MM.1S (cell line): ENCODE measurements around the gene GPR153.

Experiments used
- DNase-seq: peaks from one replicate; pipeline ENCODE4 v3.0.0-alpha.2; 2015
- H2AFZ ChIP-seq: fragments of 300-600 bp; sonication (generic); 2 replicates; pipeline ENCODE4 v1.6.0; 2016; ENCODE audit warnings: antibody characterized with exemption, low read length
- H3F3A ChIP-seq: fragments of 300-600 bp; sonication (generic); 2 replicates; pipeline ENCODE4 v1.6.1; 2016; ENCODE audit warnings: mild to moderate bottlenecking, antibody characterized with exemption, low read length, moderate library complexity, mixed read lengths; ENCODE audit not compliant: insufficient read depth
- H3K27ac ChIP-seq: fragments of 300-600 bp; sonication (generic); 2 replicates; pipeline ENCODE4 v1.5.1; 2016; ENCODE audit warnings: mild to moderate bottlenecking, low read length
- H3K27me3 ChIP-seq: fragments of 300-600 bp; sonication (generic); replicated peaks from 2 replicates; pipeline ENCODE4 v1.6.0; 2016; ENCODE audit warnings: low read length; ENCODE audit not compliant: insufficient read depth
- H3K36me3 ChIP-seq: fragments of 300-600 bp; sonication (generic); replicated peaks from 2 replicates; pipeline ENCODE4 v1.6.1; 2016; ENCODE audit warnings: mild to moderate bottlenecking, low read length, mixed read lengths; ENCODE audit not compliant: insufficient read depth
- H3K4me1 ChIP-seq: fragments of 300-600 bp; sonication (generic); 2 replicates; pipeline ENCODE4 v1.6.1; 2016; ENCODE audit warnings: low read length, mixed read lengths
- H3K4me2 ChIP-seq: fragments of 300-600 bp; sonication (generic); 2 replicates; pipeline ENCODE4 v1.6.0; 2016; ENCODE audit warnings: low read depth, low read length
- H3K4me3 ChIP-seq: fragments of 300-600 bp; sonication (generic); 2 replicates; pipeline ENCODE4 v1.5.1; 2016; ENCODE audit warnings: low read length, mixed read lengths
- H3K79me2 ChIP-seq: fragments of 300-600 bp; sonication (generic); 2 replicates; pipeline ENCODE4 v1.6.1; 2016; ENCODE audit warnings: mixed run types, low read length, mixed read lengths
- H3K9ac ChIP-seq: fragments of 300-600 bp; sonication (generic); 2 replicates; pipeline ENCODE4 v1.6.1; 2016; ENCODE audit warnings: low read length, mixed read lengths
- H3K9me2 ChIP-seq: fragments of 300-600 bp; sonication (generic); replicated peaks from 2 replicates; pipeline ENCODE4 v1.6.1; 2016; ENCODE audit warnings: mild to moderate bottlenecking, low read length, mixed read lengths; ENCODE audit not compliant: insufficient read depth
- H3K9me3 ChIP-seq: fragments of 300-600 bp; sonication (generic); replicated peaks from 2 replicates; pipeline ENCODE4 v1.6.1; 2016; ENCODE audit warnings: mild to moderate bottlenecking, low read length, mixed read lengths; ENCODE audit not compliant: insufficient read depth
- H4K20me1 ChIP-seq: fragments of 300-600 bp; sonication (generic); 2 replicates; pipeline ENCODE4 v1.6.1; 2016; ENCODE audit warnings: mild to moderate bottlenecking, low read length, moderate library complexity, mixed read lengths; ENCODE audit not compliant: insufficient read depth
- EZH2 ChIP-seq: fragments of 300-600 bp; sonication (generic); optimal IDR thresholded peaks from 2 replicates; pipeline ENCODE3; 2017; ENCODE audit warnings: low read depth, mild to moderate bottlenecking, antibody characterized with exemption, low read length, mixed read lengths
- EZH2phosphoT487 ChIP-seq: fragments of 300-600 bp; sonication (generic); IDR thresholded peaks from 2 replicates; pipeline ENCODE4 v1.6.1; 2018; ENCODE audit warnings: antibody characterized with exemption, low read length
- TF ChIP-seq, protein P1 (sequence below): fragments of 300-600 bp; sonication (generic); IDR thresholded peaks from 2 replicates; pipeline ENCODE4 v1.5.1; 2016; ENCODE audit warnings: antibody characterized with exemption, low read length, mixed read lengths

Gene GPR153

DNA sequence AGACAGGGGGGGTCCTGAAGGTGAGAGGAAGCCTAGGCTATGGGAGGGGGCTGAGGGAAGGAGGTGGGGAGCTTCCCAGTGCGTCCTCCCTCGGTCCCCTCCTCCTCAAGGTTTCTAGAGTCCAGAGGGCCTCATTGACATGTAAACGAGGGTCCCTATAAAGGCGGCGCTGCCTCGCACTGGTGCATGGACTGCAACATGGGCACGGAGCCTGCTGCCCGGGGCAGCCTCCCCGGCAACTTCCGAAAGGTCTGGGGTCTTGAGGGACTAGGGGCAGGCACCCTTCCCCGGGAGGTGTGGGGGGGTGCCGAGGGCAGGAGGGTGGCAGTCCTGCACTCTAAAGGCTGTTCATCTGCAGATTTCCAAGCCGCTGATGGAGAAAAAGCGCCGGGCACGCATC is 16.9 kb downstream of the GPR153 start, which contains the start of gene HES3:
TSS of gene HES3 (plus strand) at position 187 of the 400 bp plus-strand sequence. CDS start at position 374, 187 bp downstream.
- Histone ChIP-seq H3K9ac (no peak within 1 kb of the TSS), H3K4me3 (no peak within 1 kb of the TSS), H3K9me3 (no peaks in the 10 kb centered on the region), H4K20me1 (no peaks in the 10 kb centered on the region), H3K27ac (no peak within 1 kb of the TSS), H3K9me2 (no peaks in the 10 kb centered on the region), H2AFZ (no peak within 1 kb of the TSS), H3F3A (no peaks in the 10 kb centered on the region), H3K4me1 (no peaks in the 10 kb centered on the region; the same call in 1 of the 2 replicates), H3K79me2 (no peaks in the 10 kb centered on the region), H3K27me3 (peaks cover 89% of the 10 kb centered on the region), H3K36me3 (no peaks in the 10 kb centered on the region), H3K4me2 (no peak within 1 kb of the TSS)
- DNase-seq: no peak
- TF ChIP-seq EZH2 (no peak), EZH2phosphoT487 (no peak)
- TF ChIP-seq, protein P1, sequence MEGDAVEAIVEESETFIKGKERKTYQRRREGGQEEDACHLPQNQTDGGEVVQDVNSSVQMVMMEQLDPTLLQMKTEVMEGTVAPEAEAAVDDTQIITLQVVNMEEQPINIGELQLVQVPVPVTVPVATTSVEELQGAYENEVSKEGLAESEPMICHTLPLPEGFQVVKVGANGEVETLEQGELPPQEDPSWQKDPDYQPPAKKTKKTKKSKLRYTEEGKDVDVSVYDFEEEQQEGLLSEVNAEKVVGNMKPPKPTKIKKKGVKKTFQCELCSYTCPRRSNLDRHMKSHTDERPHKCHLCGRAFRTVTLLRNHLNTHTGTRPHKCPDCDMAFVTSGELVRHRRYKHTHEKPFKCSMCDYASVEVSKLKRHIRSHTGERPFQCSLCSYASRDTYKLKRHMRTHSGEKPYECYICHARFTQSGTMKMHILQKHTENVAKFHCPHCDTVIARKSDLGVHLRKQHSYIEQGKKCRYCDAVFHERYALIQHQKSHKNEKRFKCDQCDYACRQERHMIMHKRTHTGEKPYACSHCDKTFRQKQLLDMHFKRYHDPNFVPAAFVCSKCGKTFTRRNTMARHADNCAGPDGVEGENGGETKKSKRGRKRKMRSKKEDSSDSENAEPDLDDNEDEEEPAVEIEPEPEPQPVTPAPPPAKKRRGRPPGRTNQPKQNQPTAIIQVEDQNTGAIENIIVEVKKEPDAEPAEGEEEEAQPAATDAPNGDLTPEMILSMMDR: no peak

DNA sequence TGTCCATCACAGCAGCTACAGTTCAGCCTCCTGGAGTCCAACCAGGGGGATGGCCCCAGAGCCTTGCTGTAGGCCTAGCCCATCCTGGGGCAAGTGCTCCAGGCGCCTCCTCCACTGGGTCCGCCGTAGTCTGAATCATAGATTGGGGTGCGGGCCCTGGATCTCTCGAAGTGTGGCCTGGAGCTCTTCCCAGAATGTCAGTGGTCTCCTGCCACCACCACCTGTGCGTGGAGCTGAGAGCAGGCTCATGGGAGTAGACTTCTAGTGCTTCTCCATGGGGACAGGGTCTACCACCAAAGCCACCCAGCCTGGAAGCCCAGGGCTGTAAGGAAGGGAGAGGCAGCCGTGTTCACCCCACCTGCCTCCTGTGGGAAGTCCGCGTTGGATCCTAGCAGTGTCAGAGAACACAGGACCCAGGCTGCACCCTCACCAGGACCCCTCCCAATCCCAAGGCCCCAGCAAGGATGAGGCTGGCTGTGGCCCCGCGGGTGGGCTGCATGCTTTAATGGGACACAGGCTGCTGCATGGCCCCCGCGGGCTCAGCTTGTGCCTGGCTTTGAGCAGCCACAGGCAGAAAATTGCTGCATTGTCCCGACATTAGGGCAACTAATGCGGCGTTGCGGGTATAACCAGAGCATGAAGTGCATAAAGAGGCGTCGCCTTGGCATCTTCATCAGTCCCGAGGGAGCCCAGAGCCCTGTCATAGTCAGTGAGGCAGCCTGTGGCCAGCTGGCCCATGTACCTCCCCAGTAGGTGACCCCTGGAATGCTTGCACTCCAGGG is 17.7 kb downstream of the GPR153 start:
- no peaks in the 10 kb centered on the region for H3K79me2 ChIP-seq
- H4K20me1 ChIP-seq: no peaks in the 10 kb centered on the region
- TF ChIP-seq EZH2 (no peak), EZH2phosphoT487 (no peak; the same call in 1 of the 2 replicates)
- TF ChIP-seq, protein P1: no peak
- H3K4me2 ChIP-seq: no peak overlapping the region
- no peak overlapping the region for H3K4me3 ChIP-seq
- H3K9me3 ChIP-seq: no peaks in the 10 kb centered on the region
- no peak overlapping the region for H3K27ac ChIP-seq
- no peaks in the 10 kb centered on the region for H3F3A ChIP-seq
- no peak overlapping the region for H3K9ac ChIP-seq
- H3K4me1 ChIP-seq: no peaks in the 10 kb centered on the region; the same call in 1 of the 2 replicates
- DNase-seq: no peak
- H2AFZ ChIP-seq: no peak overlapping the region
- H3K36me3 ChIP-seq: no peaks in the 10 kb centered on the region
- H3K27me3 ChIP-seq: peaks cover 88% of the 10 kb centered on the region
- no peaks in the 10 kb centered on the region for H3K9me2 ChIP-seq

DNA sequence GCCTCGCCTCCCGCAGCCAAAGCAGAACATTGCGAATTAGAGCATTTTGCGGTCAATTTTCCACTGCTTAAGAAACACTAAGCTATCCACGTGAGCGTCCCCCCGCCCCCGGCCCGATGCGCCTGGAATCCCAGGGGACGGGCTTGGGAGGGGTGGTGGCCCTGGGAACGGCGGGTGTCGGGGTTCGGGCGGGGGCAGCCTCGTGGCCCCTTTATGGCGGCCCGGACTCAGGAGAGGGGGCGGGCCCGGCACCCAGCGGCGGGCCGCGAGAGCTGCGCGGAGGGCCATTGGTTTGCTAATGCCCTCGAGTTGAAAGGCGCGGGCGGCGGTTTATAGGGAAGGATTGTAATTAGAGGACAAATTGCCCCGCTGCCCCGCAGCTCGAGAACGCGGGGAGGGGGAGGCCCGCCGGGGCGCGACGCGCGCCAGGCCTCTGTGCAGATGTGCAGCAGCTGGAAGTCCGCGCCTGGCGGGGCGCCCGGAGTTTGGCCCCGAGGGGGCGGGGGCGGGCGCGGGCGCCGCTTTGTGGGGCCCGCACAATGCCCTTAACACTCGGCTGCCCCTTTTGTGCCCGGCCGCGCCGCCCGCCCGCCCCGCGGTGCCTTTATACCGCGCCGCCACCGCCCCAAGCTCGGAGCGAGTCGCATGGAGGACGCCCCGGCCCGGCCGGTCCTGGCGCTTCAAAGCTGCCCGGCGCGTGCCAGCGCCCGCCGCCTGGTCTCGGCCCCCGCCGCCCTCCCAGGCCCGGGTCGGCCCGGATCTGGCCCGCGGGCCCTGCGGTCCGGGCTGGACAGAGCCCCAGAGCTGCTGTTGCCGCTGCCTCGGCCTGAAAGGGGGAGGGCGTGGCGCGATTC is 18.8 kb downstream of the GPR153 start:
- no peaks in the 10 kb centered on the region; the same call in 1 of the 2 replicates for H3K4me1 ChIP-seq
- TF ChIP-seq EZH2 (peak; percentile 98), EZH2phosphoT487 (peak; percentile 57; the same call in 1 of the 2 replicates)
- TF ChIP-seq, protein P1: no peak
- H3F3A ChIP-seq: no peaks in the 10 kb centered on the region
- no peaks in the 10 kb centered on the region for H3K36me3 ChIP-seq
- H3K4me3 ChIP-seq: no peak overlapping the region
- no peak overlapping the region for H2AFZ ChIP-seq
- no peaks in the 10 kb centered on the region for H4K20me1 ChIP-seq
- H3K79me2 ChIP-seq: no peaks in the 10 kb centered on the region
- no peak overlapping the region for H3K4me2 ChIP-seq
- peaks cover 77% of the 10 kb centered on the region for H3K27me3 ChIP-seq
- H3K27ac ChIP-seq: no peak overlapping the region
- no peak for DNase-seq
- no peaks in the 10 kb centered on the region for H3K9me2 ChIP-seq
- no peak overlapping the region for H3K9ac ChIP-seq
- no peaks in the 10 kb centered on the region for H3K9me3 ChIP-seq
